Neural crest cell (in vitro differentiated cells): ENCODE results near the gene POU2AF3. TPM values are rescaled to one million over a fixed set of nuclear protein-coding genes. Genes with fewer than 3 reads are reported as not detected.
"Not testable (repeated sequence)": the region's sequence is repeated elsewhere in the genome, so short reads cannot be mapped to it uniquely, and the experiment has no call there.

Experiments
- DNase-seq: peaks from one replicate; pipeline ENCODE4 v3.0.0; 2021; ENCODE audit warnings: low read depth, mixed read lengths, low spot score
- H3K27ac Mint-ChIP-seq: one replicate; pipeline ENCODE4 v1.8.0; 2021; ENCODE audit warnings: mild to moderate bottlenecking, mixed read lengths; ENCODE audit not compliant: unreplicated experiment
- H3K27me3 Mint-ChIP-seq: 2 replicates; pipeline ENCODE4 v1.8.0; 2021; ENCODE audit warnings: low read depth, mild to moderate bottlenecking, mixed read lengths
- H3K36me3 Mint-ChIP-seq: 2 replicates; pipeline ENCODE4 v1.8.0; 2021; ENCODE audit warnings: low read depth, mild to moderate bottlenecking, mixed read lengths
- H3K4me1 Mint-ChIP-seq: 2 replicates; pipeline ENCODE4 v1.8.0; 2021; ENCODE audit warnings: mixed read lengths
- H3K4me3 Mint-ChIP-seq: one replicate; pipeline ENCODE4 v1.8.0; 2021; ENCODE audit warnings: mild to moderate bottlenecking, mixed read lengths
- H3K9me3 Mint-ChIP-seq: 2 replicates; pipeline ENCODE4 v1.8.0; 2021; ENCODE audit warnings: mixed read lengths
- CTCF ChIP-seq: fragments of 200-600 bp; sonication (generic); conservative IDR thresholded peaks from 2 replicates; pipeline ENCODE4 v1.5.0; 2021; ENCODE audit warnings: antibody characterized with exemption, mild to moderate bottlenecking
- total RNA-seq: library from RNA; stranded (reverse); gene quantifications from 2 replicates; pipeline ENCODE4 v1.2.1, GENCODE V29; 2021

The POU2AF3 gene
- total RNA-seq, 1 donor from 2014 or later = 0.61 TPM

- TF ChIP-seq CTCF = no peak
- H3K4me1 Mint-ChIP-seq = no peaks in the 10 kb centered on the region
- peaks cover 10% of the 10 kb centered on the region for H3K9me3 Mint-ChIP-seq
Measured at GRCh38 chr11:111312076-111312475, 13.7 kb downstream of the POU2AF3 start.

GRCh38 chr11:111319296-111319695, 20.9 kb downstream of the POU2AF3 start:
- no peak for DNase-seq
- no peaks in the 10 kb centered on the region for H3K36me3 Mint-ChIP-seq
- peaks cover 10% of the 10 kb centered on the region for H3K9me3 Mint-ChIP-seq
- H3K4me1 Mint-ChIP-seq = no peaks in the 10 kb centered on the region
- peaks cover 16% of the 10 kb centered on the region for H3K27me3 Mint-ChIP-seq
- no peak overlapping the region for H3K4me3 Mint-ChIP-seq
- no peak for TF ChIP-seq CTCF
- H3K27ac Mint-ChIP-seq = no peak overlapping the region

More at GRCh38 chr11:111312076-111312475, 13.7 kb downstream of the POU2AF3 start:
- no peaks in the 10 kb centered on the region for H3K36me3 Mint-ChIP-seq
- DNase-seq = no peak
- no peak overlapping the region for H3K27ac Mint-ChIP-seq
- H3K4me3 Mint-ChIP-seq = no peak overlapping the region
- peaks cover 27% of the 10 kb centered on the region for H3K27me3 Mint-ChIP-seq

- not testable (repeated sequence) for H3K36me3 Mint-ChIP-seq, H3K9me3 Mint-ChIP-seq, DNase-seq, H3K4me3 Mint-ChIP-seq, H3K27ac Mint-ChIP-seq, H3K4me1 Mint-ChIP-seq
- H3K27me3 Mint-ChIP-seq = peaks cover 12% of the 10 kb centered on the region
Measured at GRCh38 chr11:111320199-111320598, 21.9 kb downstream of the POU2AF3 start.

GRCh38 chr11:111320728-111321568, 22.6 kb downstream of the POU2AF3 start:
- Mint-ChIP-seq H3K4me1 (no peaks in the 10 kb centered on the region), H3K9me3 (peaks cover 8% of the 10 kb centered on the region), H3K4me3 (no peak overlapping the region), H3K27ac (no peak overlapping the region), H3K36me3 (no peaks in the 10 kb centered on the region), H3K27me3 (peaks cover 4% of the 10 kb centered on the region)
- DNase-seq = no peak
- TF ChIP-seq CTCF = no peak

GRCh38 chr11:111322534-111322933, 24.2 kb downstream of the POU2AF3 start:
- Mint-ChIP-seq H3K27me3 (no peaks in the 10 kb centered on the region), H3K4me3 (no peak overlapping the region), H3K4me1 (no peaks in the 10 kb centered on the region), H3K9me3 (no peaks in the 10 kb centered on the region), H3K36me3 (no peaks in the 10 kb centered on the region), H3K27ac (no peak overlapping the region)
- TF ChIP-seq CTCF = no peak
- DNase-seq = no peak

GRCh38 chr11:111324277-111324720, 26.0 kb downstream of the POU2AF3 start:
- Mint-ChIP-seq H3K36me3 (no peaks in the 10 kb centered on the region), H3K9me3 (no peaks in the 10 kb centered on the region), H3K27ac (no peak overlapping the region), H3K4me3 (no peak overlapping the region), H3K4me1 (no peaks in the 10 kb centered on the region), H3K27me3 (no peaks in the 10 kb centered on the region)
- no peak for DNase-seq
- TF ChIP-seq CTCF = no peak
